ENCODE data around the gene ADAMTS9.

ADAMTS9 gene

GRCh38 chr3:64659617-64659978 is 28.2 kb downstream of the ADAMTS9 start:
- in situ Hi-C loops (cut with HindIII; ENCODE audit: low sequenced_read_pairs) = no loop called here
- TF ChIP-seq CTCF (IDR thresholded peaks at IDR 0.05; ENCODE audit: low read depth, low read length, missing control alignments) = no peak
- no peak for DNase-seq (ENCODE audit: low read depth)
- no peak overlapping the region for H3K4me3 ChIP-seq (ENCODE audit: low read depth, low read length)

GRCh38 chr3:64658001-64658400 is 29.8 kb downstream of the ADAMTS9 start:
- no peak for TF ChIP-seq CTCF (IDR thresholded peaks at IDR 0.05; ENCODE audit: low read depth, low read length, missing control alignments)
- H3K4me3 ChIP-seq (ENCODE audit: low read depth, low read length) = no peak overlapping the region
- DNase-seq (ENCODE audit: low read depth) = no peak
- in situ Hi-C loops (cut with HindIII; ENCODE audit: low sequenced_read_pairs) = no loop called here

GRCh38 chr3:64656544-64656943 is 31.3 kb downstream of the ADAMTS9 start:
- no peak for TF ChIP-seq CTCF (IDR thresholded peaks at IDR 0.05; ENCODE audit: low read depth, low read length, missing control alignments)
- no peak overlapping the region for H3K4me3 ChIP-seq (ENCODE audit: low read depth, low read length)
- no peak for DNase-seq (ENCODE audit: low read depth)
- in situ Hi-C loops (cut with HindIII; ENCODE audit: low sequenced_read_pairs) = no loop called here

- no peak for DNase-seq (ENCODE audit: low read depth)
- H3K4me3 ChIP-seq (ENCODE audit: low read depth, low read length) = no peak overlapping the region
- no peak for TF ChIP-seq CTCF (IDR thresholded peaks at IDR 0.05; ENCODE audit: low read depth, low read length, missing control alignments)
- in situ Hi-C loops (cut with HindIII; ENCODE audit: low sequenced_read_pairs) = no loop called here
Measured at GRCh38 chr3:64655160-64655559, 32.6 kb downstream of the ADAMTS9 start.

GRCh38 chr3:64654013-64654412 is 33.8 kb downstream of the ADAMTS9 start:
- in situ Hi-C loops (cut with HindIII; ENCODE audit: low sequenced_read_pairs) = no loop called here
- DNase-seq (ENCODE audit: low read depth) = no peak
- H3K4me3 ChIP-seq (ENCODE audit: low read depth, low read length) = no peak overlapping the region
- TF ChIP-seq CTCF (IDR thresholded peaks at IDR 0.05; ENCODE audit: low read depth, low read length, missing control alignments) = no peak

GRCh38 chr3:64653101-64653500 is 34.7 kb downstream of the ADAMTS9 start:
- no peak overlapping the region for H3K4me3 ChIP-seq (ENCODE audit: low read depth, low read length)
- DNase-seq (ENCODE audit: low read depth) = no peak
- TF ChIP-seq CTCF (IDR thresholded peaks at IDR 0.05; ENCODE audit: low read depth, low read length, missing control alignments) = no peak
- in situ Hi-C loops (cut with HindIII; ENCODE audit: low sequenced_read_pairs) = no loop called here

GRCh38 chr3:64651741-64652241 is 36.0 kb downstream of the ADAMTS9 start:
- TF ChIP-seq CTCF (IDR thresholded peaks at IDR 0.05; ENCODE audit: low read depth, low read length, missing control alignments) = no peak
- in situ Hi-C loops (cut with HindIII; ENCODE audit: low sequenced_read_pairs) = no loop called here
- no peak overlapping the region for H3K4me3 ChIP-seq (ENCODE audit: low read depth, low read length)
- DNase-seq (ENCODE audit: low read depth) = no peak
